Stimulated activated CD4-positive, alpha-beta T cell treated with anti-CD3 and anti-CD28 coated beads, Interleukin-4, amount 100 ng/mL, for 4 hours (primary cell): ENCODE measurements around the gene RRAS2.

Experiments
- DNase-seq, 2 experiments: peaks; one replicate each; pipeline ENCODE4 v3.0.0-alpha.2; 2020

Gene RRAS2

GRCh38 chr11:14335712-14336111 lies 23.3 kb downstream of the RRAS2 start:
- DNase-seq = no peak

DNA sequence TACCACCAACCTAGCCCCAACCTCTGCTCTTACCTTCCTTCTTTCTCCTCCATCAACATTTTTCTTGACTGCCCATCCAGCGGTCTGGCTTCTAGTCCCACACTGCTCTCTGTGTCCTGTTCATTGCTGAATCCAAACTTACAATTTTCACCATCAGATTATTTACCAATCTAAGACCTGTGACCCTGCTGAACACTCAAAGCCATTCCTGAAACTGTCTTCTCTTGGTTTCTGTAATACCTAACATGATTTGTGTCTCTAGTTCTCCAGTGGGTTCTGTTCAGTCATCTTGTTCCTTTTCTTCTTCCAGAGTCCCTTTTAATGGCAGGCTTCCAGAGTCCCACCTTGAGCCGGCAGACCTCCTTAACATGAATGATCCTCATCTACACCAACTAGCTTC lies 24.1 kb downstream of the RRAS2 start:
- no peak for DNase-seq

GRCh38 chr11:14334192-14334591 lies 24.8 kb downstream of the RRAS2 start:
- no peak for DNase-seq

- no peak for DNase-seq
These were observed 27.4 kb downstream of the RRAS2 start for GRCh38 chr11:14331476-14332136.

DNA sequence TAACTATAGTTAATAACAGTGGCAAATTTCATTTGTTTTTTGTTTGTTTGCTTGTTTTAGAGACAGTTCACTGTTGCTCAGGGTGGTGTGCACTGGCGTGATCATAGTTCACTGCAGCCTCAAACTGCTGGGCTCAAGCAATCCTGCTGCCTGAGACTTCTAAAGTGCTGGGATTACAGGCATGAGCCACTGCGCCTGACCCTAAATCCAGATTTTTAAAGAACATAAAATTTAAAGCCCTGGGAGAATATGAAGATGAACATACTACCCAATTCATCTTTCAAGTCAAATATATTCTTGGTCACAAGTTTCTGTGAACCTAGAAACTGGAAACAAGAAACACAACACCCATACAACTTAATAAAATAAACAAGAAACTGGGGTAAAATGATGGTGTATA lies 28.1 kb downstream of the RRAS2 start:
- no peak for DNase-seq

DNA sequence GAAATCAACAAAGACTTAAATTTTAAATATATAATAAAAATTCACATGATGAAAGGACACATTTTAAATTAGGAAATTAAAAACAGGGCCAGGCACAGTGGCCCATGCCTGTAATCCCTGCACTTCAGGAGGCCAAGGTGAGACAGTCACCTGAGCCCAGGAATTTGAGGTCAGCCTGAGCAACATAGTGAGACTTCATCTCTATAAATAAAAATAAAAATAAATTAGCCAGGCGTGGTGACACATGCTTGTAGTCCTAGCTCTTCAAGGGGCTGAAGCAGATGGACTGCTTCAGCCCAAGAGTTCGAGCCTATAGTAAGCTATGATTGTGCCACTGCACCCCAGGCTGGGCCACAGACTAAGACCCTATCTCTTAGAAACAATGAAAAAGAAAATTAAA lies 29.3 kb downstream of the RRAS2 start:
- DNase-seq = no peak

DNA sequence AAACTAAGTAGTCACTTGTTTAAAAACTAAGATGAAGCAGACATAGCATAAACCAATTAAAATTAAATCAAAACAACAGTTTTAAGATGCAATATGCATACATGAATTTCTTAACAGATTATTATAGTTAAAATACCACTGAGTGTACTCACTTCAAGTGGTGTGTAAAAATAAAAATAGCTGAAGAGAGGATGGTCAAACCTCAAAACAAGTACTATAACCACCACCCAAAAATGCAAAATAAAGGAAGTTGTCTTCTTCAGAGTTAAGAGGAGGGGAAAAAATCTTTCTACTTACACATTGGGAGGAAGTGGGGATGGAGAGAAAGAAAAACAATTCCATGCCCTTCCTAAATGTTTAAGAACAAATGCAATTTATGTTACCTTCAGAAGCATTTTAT lies 31.9 kb downstream of the RRAS2 start:
- no peak for DNase-seq

DNA sequence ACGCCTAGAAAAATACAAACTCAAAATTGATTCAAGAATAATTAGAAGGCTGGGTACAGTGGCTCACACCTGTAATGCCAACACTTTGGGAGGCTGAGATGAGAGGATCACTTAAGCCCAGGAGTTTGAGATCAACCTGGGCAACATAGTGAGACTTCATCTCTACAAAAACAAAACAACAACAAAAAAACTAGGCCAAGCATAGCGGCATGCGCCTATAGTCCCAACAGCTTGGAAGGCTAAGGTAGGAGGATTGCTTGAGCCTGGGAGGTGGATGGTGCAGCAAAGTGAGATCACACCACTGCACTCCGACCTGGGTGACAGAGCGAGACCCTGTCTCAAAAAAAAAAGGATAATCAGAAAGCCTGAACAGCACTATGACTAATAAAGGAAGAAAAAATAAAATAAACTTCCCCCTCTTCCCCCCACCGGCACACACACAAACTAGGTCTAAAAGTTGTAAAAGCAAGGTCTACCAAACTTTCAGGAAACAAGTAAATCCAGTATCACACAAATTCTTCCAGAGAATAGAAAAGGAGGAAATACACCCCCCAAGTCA lies 35.8 kb downstream of the RRAS2 start:
- DNase-seq = no peak

GRCh38 chr11:14322510-14322909 lies 36.5 kb downstream of the RRAS2 start:
- no peak for DNase-seq

- no peak for DNase-seq
These were observed 39.0 kb downstream of the RRAS2 start for GRCh38 chr11:14320020-14320419.

GRCh38 chr11:14318581-14318981 lies 40.4 kb downstream of the RRAS2 start:
- no peak for DNase-seq

DNA sequence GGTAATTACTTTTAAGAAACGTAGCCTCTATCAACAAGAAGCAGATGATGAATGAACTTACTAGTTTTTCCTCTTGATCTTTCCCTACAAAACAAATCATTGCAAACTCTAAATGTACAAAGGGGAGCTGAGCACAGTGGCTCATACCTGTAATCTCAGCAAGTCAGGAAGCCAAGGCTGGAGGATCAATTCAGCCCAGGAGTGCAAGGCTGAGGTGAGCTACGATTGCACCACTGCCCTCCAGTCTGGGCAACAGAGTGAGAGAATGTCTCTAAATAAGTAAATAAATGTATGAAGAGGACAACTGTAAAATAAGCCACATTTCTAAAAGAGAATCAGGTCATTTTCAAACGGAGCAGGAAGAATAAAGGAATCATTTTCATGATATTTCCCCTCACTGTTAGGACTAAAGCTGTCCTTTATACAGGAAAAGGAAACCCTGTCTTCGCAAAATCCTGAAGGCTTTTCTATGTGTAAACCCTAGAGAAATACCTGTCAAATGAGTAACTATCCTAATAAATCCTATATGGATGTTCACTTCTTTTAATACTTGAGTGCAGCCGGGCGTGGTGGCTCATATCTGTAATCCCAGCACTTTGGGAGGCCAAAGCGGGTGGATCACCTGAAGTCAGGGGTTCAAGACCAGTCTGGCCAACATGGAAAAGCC lies 41.2 kb downstream of the RRAS2 start:
- DNase-seq = no peak

GRCh38 chr11:14315130-14315529 lies 43.9 kb downstream of the RRAS2 start:
- DNase-seq = no peak

DNA sequence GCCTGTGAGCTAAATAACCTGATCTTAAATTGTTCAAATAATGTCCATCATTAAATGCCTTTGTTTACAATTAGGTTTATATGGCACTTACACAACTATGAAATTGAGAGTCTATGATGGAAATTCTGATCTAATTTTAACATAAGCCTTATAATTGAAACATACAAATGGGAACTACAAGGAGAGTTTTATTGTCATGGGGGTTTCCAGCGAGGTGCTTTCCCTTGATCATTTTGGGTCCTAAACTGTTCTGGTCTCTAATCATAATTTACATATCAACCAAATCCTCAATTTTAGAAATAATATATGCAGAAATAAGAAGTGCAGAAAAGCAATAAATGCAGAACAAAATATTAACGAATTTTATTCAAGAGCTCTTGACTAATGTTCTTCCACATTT lies 44.9 kb downstream of the RRAS2 start:
- DNase-seq = no peak

GRCh38 chr11:14312736-14313438 lies 46.1 kb downstream of the RRAS2 start:
- no peak for DNase-seq

- DNase-seq = no peak
These were observed 48.3 kb downstream of the RRAS2 start for GRCh38 chr11:14310679-14311078.

- no peak for DNase-seq
These were observed 49.4 kb downstream of the RRAS2 start for GRCh38 chr11:14309425-14310192.

DNA sequence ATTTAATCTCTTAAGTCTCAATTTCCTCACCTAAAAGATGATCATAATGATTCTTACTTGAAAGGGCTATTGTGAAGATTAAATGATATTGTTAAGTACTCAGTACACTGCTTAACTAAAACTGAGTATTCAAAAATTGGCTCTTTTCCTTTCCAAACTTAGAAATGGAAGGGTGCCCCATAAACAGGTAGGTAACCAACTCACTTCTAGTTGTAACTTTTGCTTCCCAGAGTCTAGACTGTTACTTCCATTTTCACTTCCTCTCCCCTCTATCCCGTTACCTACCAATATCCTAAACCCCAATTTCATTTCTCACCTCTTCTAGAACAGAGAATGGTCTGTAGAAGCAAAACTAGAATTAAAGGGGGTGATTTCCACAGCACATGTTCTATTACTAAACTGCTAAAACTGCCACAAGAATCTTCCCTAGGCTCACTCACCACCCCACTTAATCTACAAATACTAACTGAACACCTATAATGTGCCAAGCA lies 50.0 kb downstream of the RRAS2 start:
- no peak for DNase-seq

DNA sequence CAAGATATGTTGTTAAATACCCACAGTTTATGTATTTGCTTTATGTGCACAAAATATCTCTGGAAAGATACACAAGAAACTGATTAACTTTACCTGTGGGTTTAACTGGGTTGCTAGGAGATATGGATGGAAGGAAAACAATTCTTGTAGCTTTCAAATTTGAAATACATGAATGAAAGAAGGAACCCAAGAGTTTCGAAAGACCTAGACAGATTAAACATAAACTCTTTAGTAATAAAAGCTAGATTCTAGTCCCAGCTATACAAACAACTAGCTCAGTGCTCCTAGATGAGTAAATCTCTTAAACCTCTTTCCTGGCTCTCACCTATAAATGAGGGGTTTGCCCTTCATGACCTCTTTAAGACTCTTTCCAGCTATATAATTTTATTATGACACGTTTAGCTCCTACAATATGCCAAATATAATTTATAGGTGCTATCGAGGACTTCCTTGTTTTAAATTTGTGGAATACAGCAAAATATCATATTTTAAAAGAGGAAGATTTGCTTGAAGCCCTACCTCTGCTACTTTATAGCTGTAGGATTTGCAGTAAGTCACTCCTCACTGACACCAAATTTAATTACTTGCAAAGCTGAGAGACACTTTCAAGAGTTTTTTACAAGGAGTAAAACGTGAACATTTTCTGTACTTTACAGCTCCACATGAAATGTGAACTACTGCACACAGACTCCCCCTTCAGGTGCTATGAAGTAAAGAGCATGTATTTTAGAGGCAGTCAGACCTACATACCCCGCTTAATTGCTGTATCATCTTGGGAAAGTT lies 50.7 kb downstream of the RRAS2 start:
- no peak for DNase-seq

DNA sequence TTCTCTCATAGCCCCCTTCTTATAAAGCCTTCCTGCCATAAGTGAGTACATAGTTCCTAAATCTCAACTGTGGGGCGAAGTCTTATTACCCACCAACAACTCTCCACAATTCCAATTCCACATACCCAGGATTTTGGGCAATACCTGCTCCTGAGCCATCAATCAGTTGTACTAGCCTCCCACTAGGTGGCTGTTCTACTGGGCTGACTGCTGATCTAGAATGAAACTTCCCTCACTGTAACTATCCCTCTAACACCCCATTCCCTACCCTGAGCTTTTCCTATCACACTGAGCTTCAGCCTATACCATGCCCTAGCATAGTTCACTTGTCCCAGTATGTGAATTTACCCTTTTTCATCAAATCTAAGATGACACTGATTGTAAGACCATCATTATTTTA lies 52.5 kb downstream of the RRAS2 start:
- DNase-seq = no peak

DNA sequence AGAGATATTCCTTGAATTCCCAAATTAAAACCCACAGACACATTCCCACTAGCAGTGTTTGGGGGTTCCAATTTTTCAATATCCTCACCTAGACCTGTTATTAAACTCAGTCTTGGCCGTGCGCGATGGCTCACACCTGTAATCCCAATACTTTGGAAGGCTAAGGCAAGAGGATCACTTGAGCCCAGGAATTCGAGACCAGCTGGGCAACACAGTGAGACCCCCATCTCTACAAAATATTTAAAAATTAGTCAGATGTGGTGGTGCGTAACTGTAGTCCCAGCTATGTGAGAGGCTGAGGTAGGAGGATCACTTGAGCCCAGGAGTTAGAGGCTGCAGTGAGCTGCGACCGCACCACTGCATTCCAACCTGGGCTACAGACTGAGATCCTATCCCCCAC lies 53.3 kb downstream of the RRAS2 start:
- DNase-seq = no peak

DNA sequence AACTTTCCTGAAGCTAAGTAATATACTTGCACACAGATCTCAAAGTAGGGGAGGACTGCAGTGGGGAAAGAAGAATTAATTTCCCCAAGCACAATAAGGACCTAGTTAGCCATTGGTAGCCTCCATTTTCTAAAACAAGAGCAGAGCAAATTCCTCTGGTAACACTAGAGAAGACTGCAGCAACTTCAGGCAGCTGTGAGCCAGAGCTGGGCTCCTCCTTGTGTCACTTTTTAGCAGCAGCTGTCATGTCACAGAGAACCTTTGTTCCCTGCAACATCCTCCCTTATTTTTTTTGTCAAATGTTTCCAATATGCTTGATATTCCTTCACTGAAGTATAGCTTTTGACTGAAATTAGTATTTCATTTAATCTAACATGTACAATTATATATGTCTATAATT lies 54.4 kb downstream of the RRAS2 start:
- DNase-seq = no peak
